Posterior vena cava (tissue), 2 donors: ENCODE data around the gene SH3GLB1. TPM values are rescaled to one million over a fixed set of nuclear protein-coding genes. Genes with fewer than 3 reads are reported as not detected.
"Not testable (repeated sequence)": the region's sequence is repeated elsewhere in the genome, so short reads cannot be mapped to it uniquely, and the experiment has no call there.

Experiments used
- DNase-seq: peaks from one replicate; pipeline ENCODE4 v3.0.0-alpha.2; 2020; ENCODE audit warnings: low spot score
- intact Hi-C, 2 donors: fragments of 100-400 bp; cut with DNase I; formaldehyde crosslinking; loops; one replicate each; pipeline versions ENCODE4 v1.14.1 to v1.14.2; 2022 to 2023
- long read RNA-seq, 2 donors: library from polyadenylated mRNA; unstranded; transcript quantifications; one replicate each; pipeline ENCODE4 v2.0.0, GENCODE V29; 2020 to 2021
- total RNA-seq, 2 donors: library from RNA; stranded (reverse); fragmentation: NEBNext Ultra II Directional; extraction: Animal tissue kit (Norgen Biotek cat#: 25700); gene quantifications; one replicate each; pipeline ENCODE4 v1.2.1, GENCODE V29; 2021
- donor health status: DM: yes; HTN: yes; CAD: no.
- donor health status: DM: yes; HTN: yes; CAD: no.

Gene SH3GLB1
- 100 to 1,000 TPM; 105 to 129 TPM for total RNA-seq
- long read RNA-seq, donor 1, full-length matches to known transcripts = 33 of 50 reads
- long read RNA-seq, donor 1, partial matches to known transcripts = 4 of 50 reads
- long read RNA-seq, donor 1, other reads (novel, unspliced or antisense) = 13 of 50 reads
- long read RNA-seq, donor 2, full-length matches to known transcripts = 247 of 306 reads
- long read RNA-seq, donor 2, partial matches to known transcripts = 12 of 306 reads
- long read RNA-seq, donor 2, other reads (novel, unspliced or antisense) = 47 of 306 reads

DNA sequence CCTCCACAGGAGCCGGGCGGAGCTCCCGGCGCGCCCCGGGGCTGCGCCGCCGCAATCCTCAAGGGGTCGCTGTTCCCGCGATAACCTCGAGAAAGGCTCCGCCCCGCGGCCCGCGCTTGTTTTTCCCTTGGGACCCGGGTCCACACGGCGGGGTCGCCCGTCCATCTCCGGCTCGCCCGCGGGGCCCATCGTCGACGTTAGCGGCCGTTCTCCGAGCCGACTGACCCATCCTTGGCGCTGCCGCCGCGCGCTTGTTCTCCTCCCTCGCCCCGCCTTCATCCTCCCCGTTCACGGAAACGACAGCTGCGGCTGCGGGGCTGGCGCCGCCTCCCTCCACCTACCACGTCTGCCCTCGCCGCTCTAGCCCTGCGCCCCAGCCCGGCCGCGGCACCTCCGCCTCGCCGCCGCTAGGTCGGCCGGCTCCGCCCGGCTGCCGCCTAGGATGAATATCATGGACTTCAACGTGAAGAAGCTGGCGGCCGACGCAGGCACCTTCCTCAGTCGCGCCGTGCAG is at the start of gene SH3GLB1:
Gene SH3GLB1 (plus strand): TSS at position 119 of the 514 bp plus-strand sequence. CDS start 324 bp downstream, at position 443.
- peak; percentile 97 for DNase-seq
- intact Hi-C loops = no loop called here

DNA sequence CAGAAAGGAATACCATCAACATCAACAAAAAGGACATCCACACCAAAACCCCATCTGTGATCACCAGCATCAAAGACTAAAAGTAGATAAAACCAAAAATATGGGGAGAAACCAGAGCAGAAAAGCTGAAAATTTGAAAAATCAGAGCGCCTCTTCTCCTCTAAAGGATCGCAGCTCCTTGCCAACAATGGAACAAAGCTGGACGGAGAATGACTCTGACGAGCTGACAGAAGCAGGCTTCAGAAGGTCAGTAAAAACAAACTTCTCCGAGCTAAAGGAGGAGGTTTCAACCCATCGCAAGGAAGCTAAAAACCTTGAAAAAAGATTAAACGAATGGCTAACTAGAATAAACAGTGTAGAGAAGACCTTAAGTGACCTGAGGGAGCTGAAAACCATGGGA is 46.0 kb upstream of the SH3GLB1 start:
- intact Hi-C loops, DNase-seq: not testable (repeated sequence)

GRCh38 chr1:86666368-86666767 is 38.0 kb upstream of the SH3GLB1 start:
- intact Hi-C loops = loop anchor here in 1 of 2 donors (10.0 kb wide), 1 partner anchor 1678 kb away; no protein-coding TSS in a partner anchor
- DNase-seq = no peak

DNA sequence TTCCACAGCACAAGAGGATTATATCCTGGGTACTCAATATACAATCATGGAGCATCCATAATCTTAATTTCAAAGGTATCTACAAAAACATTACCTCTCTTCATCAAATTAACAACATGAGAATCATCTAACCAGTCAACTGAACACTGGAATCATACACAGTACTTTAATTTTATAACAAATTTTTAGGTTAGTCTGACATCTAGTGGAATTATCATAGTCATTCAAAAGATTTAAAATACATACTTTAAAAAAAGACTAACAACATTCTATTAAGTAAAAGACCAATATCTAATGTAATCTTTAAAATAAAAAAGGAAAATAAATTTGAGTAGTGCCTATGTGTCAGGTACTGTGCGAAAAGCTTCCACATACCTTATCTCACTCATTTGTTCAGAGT is 16.8 kb upstream of the SH3GLB1 start:
- intact Hi-C loops = no loop called here
- DNase-seq = no peak

GRCh38 chr1:86692641-86693040 is 11.7 kb upstream of the SH3GLB1 start:
- DNase-seq = no peak
- intact Hi-C loops = no loop called here

GRCh38 chr1:86695400-86695799 is 9.0 kb upstream of the SH3GLB1 start:
- intact Hi-C loops = no loop called here
- no peak for DNase-seq

- intact Hi-C loops = no loop called here
- no peak for DNase-seq
These were observed 7.9 kb upstream of the SH3GLB1 start for GRCh38 chr1:86696522-86696921.

DNA sequence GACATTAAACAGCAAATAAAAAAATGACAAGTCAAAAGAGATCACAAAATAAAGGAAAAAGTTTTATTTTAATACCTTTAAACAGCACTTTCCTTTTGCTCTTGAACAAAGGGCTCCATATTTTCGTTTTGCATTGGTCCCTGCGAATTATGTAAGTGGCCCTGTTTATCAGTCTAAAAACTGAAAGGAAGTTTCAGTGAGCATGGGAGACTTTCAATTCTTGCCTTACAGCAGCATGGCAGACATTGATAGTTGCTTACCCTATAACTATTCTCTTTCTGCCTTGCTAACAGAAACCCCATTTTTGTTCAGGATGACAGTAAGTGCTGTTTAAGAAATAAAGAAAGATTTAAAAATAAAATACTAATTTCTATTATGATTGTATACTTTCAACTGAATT is 5.2 kb upstream of the SH3GLB1 start:
- intact Hi-C loops = no loop called here
- DNase-seq = no peak

- intact Hi-C loops = no loop called here
- no peak for DNase-seq
These were observed 2.6 kb upstream of the SH3GLB1 start for GRCh38 chr1:86701731-86702130.

DNA sequence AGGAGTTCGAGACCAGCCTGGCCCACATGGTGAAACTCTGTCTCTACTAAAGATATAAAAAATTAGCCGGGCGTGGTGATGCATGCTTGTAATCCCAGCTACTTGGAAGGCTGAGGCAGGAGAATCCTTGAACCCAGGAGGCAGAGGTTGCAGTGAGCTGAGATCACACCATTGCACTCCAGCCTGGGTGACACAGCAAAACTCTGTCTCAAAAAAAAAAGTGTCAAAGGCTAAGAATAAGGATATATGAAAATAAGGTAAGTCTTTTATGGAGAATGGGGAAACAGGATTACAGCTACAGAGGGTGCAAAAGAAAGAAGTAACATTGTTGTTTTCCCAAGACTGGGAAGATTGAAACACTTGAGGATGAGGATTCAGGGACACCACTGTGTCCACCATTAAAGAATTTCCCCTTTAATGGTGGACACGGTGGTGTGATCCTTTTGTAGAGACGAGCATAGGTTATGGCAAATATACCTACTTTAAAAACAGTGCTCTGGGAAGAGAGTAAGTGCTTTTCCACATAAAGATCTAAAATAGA is 1.4 kb upstream of the SH3GLB1 start:
- intact Hi-C loops, DNase-seq: not testable (repeated sequence)

DNA sequence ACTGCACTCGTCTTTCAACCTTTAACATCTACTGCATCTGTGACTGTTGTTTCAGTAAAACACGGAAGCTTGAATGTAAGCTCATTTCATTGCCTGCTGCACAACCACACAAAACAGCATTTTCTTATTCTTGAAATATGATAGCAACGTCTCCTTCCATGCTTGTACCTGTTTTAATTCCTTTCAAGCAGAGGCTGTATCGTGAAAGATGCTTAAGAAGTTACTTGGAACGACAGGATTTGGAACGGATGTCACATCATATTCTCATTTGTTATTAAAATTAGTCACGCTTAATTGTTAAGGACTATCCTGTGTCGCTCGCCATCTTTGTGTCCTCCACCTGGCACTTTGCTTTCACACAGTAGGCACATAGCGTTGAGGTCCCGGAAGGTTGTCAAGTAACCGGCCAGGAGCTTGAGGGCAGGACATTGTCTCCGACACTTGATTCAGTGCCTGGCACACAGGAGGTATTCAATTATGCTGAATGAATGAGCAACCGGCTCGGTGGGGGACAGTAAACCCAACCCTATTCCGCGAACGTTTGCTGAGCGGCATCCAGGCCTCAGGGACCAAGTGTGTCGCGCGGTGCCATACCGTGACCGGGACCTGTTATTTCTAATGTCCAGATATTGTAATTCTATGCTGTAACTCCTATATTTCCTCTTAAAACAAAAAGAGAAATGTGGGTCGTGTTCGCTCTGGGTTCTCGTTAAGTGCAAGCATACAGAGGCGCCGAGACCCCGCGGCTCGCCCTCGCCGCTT is 499 bp upstream of the SH3GLB1 start:
- intact Hi-C loops = no loop called here
- DNase-seq = no peak

DNA sequence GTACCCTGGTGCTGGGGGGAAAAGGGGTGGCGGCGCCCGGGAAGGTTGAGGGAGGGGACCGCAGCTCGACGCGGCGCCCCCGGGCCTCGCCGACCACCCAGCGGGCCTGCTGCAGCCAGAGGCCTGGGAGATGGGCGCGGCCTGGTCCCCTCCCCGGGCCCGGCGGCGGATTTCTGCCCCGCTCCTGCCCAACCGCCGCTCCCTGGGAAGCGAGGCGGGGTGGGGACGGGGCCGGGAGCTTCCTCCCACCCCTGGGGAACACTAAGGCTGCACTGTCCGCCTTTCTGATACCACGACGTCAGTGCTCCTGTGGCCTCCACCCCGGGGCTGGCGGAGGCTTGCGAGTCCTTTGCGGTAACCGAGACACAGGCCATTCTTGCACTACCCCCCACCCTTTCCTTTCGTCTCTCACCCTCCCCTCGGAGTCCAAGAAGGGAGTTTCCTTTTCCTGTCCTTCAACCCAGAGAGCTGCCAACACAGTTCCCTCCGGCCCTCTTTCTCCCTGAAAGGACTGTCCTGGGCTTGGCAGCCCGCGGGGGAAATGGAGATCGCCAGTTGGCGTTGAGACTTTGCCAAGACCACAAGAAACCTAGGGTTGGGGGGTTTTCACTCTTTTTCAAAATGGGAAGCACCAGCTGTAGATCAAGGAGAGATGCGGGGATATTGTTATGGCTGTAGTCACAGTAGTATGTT is 742 bp downstream of the SH3GLB1 start:
- DNase-seq = peak; percentile 84
- intact Hi-C loops = no loop called here

DNA sequence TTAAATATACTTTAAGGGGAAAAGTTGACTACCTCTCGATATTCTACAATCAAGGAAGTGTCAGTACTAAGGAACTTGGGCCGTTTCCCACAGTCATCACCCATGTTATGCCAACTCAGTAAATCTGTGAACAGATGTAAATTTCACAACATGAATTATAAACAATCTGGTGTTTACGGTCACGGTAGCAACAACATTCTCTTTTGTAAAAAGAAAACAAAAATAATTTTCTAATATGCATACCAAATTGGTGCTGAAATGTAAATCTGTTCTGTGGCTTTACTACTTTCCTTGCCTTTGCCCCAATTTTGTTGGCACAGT is 1.2 kb downstream of the SH3GLB1 start:
- intact Hi-C loops = no loop called here
- DNase-seq = no peak

DNA sequence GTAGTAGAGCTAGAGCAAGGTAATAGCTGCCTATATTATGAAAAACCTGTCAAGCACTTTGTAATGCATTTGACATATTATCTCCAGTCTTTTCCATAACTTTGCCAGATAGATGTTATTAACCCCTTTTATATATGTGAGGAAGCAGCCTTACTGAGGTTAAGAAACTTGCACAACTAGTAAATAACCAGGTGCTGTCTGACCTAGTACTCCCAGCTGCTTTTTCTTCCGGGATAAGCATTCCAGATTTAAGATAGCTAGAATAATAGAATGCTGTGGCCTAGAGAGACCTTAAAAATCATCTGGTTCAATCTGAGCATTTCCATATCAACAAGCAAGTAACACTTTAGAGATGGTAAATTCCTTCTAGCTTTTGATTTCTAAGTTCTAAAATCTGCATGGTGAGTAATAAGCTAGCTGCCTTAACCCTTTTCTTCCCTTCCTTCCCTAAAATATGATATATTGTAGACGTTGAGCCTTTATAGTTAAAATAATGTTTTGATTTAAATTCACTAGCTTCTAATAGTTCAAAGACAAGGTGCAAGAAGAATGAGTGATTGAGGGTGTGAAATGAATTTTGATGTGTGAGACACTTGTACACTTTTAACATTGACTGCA is 1.8 kb downstream of the SH3GLB1 start:
- DNase-seq = no peak
- intact Hi-C loops = no loop called here

GRCh38 chr1:86708920-86709319 is 4.5 kb downstream of the SH3GLB1 start:
- intact Hi-C loops = no loop called here
- no peak for DNase-seq

GRCh38 chr1:86712088-86712860 is 7.9 kb downstream of the SH3GLB1 start:
- intact Hi-C loops = no loop called here
- DNase-seq = no peak

DNA sequence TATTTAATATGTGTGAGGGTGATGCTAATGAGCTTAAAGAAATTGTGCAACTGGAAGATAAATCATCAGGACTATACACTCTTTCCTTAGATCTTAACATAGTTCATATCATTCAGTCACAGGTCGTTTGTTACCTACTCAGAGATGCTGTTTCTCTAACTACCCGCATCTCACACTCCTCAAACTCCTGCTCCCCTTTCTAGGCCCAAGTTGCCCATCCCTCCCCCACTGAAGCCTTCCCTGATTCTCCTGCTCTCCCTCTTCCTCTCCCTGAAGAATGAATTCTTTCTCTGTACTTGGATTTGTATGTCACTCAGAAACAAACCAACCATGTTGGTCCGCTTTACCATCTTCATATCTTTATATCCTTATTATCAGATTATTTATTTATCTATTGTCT is 9.1 kb downstream of the SH3GLB1 start:
- DNase-seq = no peak
- intact Hi-C loops = no loop called here

DNA sequence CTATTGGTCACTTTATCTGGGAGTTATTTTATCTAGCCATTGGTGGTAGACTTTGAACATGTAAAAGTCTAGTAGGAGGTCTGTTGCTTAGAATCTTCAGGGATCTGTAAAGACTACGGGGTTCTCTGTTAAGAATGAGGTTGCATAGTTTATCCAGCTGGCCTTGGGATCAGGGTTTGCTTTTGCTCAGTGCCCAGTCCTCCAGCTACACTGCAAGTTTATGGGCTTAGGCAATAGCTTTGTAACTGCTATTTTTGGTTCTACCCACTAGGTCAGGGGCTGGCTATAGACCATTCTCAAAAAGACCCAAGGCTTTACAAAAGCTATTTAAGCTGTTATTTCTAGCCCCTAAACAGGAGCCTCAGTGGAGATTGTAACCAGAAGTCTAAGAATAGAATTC is 9.8 kb downstream of the SH3GLB1 start:
- no peak for DNase-seq
- intact Hi-C loops = no loop called here
